ENCODE results near the gene APOH. TPM values are rescaled to one million over a fixed set of nuclear protein-coding genes. Genes with fewer than 3 reads are reported as not detected.

Gene APOH, protein sequence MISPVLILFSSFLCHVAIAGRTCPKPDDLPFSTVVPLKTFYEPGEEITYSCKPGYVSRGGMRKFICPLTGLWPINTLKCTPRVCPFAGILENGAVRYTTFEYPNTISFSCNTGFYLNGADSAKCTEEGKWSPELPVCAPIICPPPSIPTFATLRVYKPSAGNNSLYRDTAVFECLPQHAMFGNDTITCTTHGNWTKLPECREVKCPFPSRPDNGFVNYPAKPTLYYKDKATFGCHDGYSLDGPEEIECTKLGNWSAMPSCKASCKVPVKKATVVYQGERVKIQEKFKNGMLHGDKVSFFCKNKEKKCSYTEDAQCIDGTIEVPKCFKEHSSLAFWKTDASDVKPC
- total RNA-seq: not detected

DNA sequence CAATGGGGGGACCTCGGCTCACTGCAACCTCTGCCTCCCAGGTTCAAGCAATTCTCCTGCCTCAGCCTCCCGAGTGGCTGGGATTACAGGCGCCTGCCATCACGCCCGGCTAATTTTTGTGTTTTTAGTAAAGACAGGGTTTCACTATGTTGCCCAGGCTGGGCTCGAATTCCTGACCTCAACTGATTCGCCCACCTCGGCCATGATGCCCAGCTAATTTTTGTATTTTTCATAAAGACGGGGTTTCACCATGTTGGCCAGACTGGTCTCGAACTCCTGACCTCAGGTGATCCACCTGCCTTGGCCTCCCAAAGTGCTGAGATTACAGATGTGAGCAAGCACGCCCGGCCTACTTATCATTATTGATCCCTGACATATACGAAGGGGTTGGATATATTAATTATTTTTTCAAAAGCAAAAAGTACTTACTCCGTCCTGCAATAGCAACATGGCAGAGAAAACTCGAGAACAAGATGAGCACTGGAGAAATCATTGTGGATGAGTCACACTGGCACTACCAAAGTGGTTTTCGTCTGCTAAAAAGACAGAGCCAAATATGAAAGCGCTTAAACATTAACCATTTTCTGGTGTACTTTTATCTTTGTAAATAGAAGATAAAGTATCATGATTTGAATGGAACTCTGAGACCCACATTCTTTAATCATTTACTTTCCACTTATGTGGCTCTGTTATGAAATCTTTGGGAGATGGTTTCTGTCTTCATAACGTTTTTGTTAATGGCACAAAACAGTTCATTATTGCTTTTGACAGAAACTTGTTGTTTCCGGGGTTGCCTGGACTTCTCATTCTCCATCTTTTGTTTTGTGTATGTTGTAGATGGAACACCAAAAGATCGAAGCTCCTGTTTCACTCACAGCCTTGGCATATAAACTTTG is at the start of gene APOH:
APOH (minus strand) TSS at position 529 of the 896 bp plus-strand sequence; CDS start at position 493, 36 bp downstream.
- H3K36me3 ChIP-seq: no peaks in the 10 kb centered on the region
- no peak within 1 kb of the TSS for H3K4me3 ChIP-seq
- H3K4me1 ChIP-seq: no peaks in the 10 kb centered on the region
- no peaks in the 10 kb centered on the region for H3K27me3 ChIP-seq
- no peaks in the 10 kb centered on the region for H3K9me3 ChIP-seq
- intact Hi-C loops (cut with DNase I): no loop called here
- TF ChIP-seq CTCF (IDR thresholded peaks at IDR 0.05) (no peak), POLR2A (IDR thresholded peaks at IDR 0.05) (no peak), POLR2AphosphoS5 (IDR thresholded peaks at IDR 0.05; ENCODE audit: insufficient read depth in 1 of 2, low read depth in 1 of 2) (no peak)
- no peak for DNase-seq (ENCODE audit: extremely low spot score in 2 of 2)
- H3K27ac ChIP-seq: no peak within 1 kb of the TSS

- intact Hi-C loops (cut with DNase I): no loop called here
Observed at GRCh38 chr17:66277191-66277590, 48.0 kb upstream of the APOH start.

GRCh38 chr17:66276328-66276937 is 47.2 kb upstream of the APOH start:
- no peak overlapping the region for H3K27ac ChIP-seq
- no peaks in the 10 kb centered on the region for H3K36me3 ChIP-seq
- no peaks in the 10 kb centered on the region for H3K9me3 ChIP-seq
- no peaks in the 10 kb centered on the region for H3K27me3 ChIP-seq
- H3K4me1 ChIP-seq: no peaks in the 10 kb centered on the region
- no peak for DNase-seq (ENCODE audit: extremely low spot score in 2 of 2)
- intact Hi-C loops (cut with DNase I): no loop called here
- no peak for TF ChIP-seq CTCF (IDR thresholded peaks at IDR 0.05)
- TF ChIP-seq POLR2A (IDR thresholded peaks at IDR 0.05): no peak
- TF ChIP-seq POLR2AphosphoS5 (IDR thresholded peaks at IDR 0.05; ENCODE audit: insufficient read depth in 1 of 2, low read depth in 1 of 2): no peak
- no peak overlapping the region for H3K4me3 ChIP-seq

More at GRCh38 chr17:66277191-66277590, 48.0 kb upstream of the APOH start:
- no peaks in the 10 kb centered on the region for H3K27me3 ChIP-seq
- H3K4me1 ChIP-seq: no peaks in the 10 kb centered on the region
- no peaks in the 10 kb centered on the region for H3K36me3 ChIP-seq
- H3K27ac ChIP-seq: no peak overlapping the region
- H3K9me3 ChIP-seq: no peaks in the 10 kb centered on the region
- H3K4me3 ChIP-seq: no peak overlapping the region
- no peak for TF ChIP-seq POLR2AphosphoS5 (IDR thresholded peaks at IDR 0.05; ENCODE audit: insufficient read depth in 1 of 2, low read depth in 1 of 2)
- TF ChIP-seq CTCF (IDR thresholded peaks at IDR 0.05): no peak
- no peak for TF ChIP-seq POLR2A (IDR thresholded peaks at IDR 0.05)
- DNase-seq (ENCODE audit: extremely low spot score in 2 of 2): no peak

DNA sequence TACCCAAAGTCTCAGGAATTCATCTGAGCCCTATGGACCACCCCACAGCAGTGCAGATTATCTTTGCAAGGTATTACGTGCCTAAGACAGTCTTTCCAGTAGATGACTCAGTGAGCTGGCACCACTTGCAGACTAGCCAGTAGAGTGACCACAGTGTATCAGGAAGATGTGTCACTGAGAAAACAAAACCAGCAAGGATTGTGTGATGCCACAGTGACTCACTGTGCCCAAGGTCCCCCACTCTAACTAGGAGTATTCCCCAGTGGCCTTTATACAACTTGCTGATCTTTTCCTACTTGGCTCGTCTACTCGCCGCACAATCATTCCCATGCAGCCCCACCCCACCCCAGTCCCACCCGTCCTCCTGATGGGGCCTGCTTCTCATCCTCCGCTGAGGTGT is 46.4 kb upstream of the APOH start:
- intact Hi-C loops (cut with DNase I): no loop called here
- TF ChIP-seq CTCF (IDR thresholded peaks at IDR 0.05): no peak
- no peak for TF ChIP-seq POLR2AphosphoS5 (IDR thresholded peaks at IDR 0.05; ENCODE audit: insufficient read depth in 1 of 2, low read depth in 1 of 2)
- no peak for TF ChIP-seq POLR2A (IDR thresholded peaks at IDR 0.05)
- H3K36me3 ChIP-seq: no peaks in the 10 kb centered on the region
- H3K9me3 ChIP-seq: no peaks in the 10 kb centered on the region
- H3K27ac ChIP-seq: no peak overlapping the region
- H3K4me3 ChIP-seq: no peak overlapping the region
- no peaks in the 10 kb centered on the region for H3K4me1 ChIP-seq
- DNase-seq (ENCODE audit: extremely low spot score in 2 of 2): no peak
- no peaks in the 10 kb centered on the region for H3K27me3 ChIP-seq

All from vagina (tissue), 2 donors.